Gastroesophageal sphincter (tissue), 4 donors: ENCODE data around the gene FLYWCH1. TPM values are rescaled to one million over a fixed set of nuclear protein-coding genes. Genes with fewer than 3 reads are reported as not detected.
"Not testable (repeated sequence)": the region's sequence is repeated elsewhere in the genome, so short reads cannot be mapped to it uniquely, and the experiment has no call there.

Source experiments
- ATAC-seq: fragments of 150-250 bp; one replicate; pipeline ENCODE4 v1.9.1; 2016; ENCODE audit warnings: mild to moderate bottlenecking, moderate library complexity
- H3K27ac ChIP-seq, 4 donors: fragments of 200-600 bp; sonication (generic) in 3 of 4; 1 replicate in 3 of 4; 2 replicates in 1 of 4; pipeline ENCODE4 v1.5.1; 2016 to 2019
- H3K27me3 ChIP-seq: fragments of 200-600 bp; sonication (generic); one replicate; pipeline ENCODE4 v1.5.1; 2019
- H3K36me3 ChIP-seq, 2 donors: fragments of 200-600 bp; sonication (generic); one replicate each; pipeline ENCODE4 v1.5.1; 2019; ENCODE audit warnings: control low read depth in 1 of 2
- H3K4me1 ChIP-seq, 3 donors: fragments of 200-600 bp; sonication (generic); 1 replicate in 2 of 3; 2 replicates in 1 of 3; pipeline ENCODE4 v1.5.1; 2016 to 2019; ENCODE audit warnings: control low read depth in 2 of 3
- H3K4me3 ChIP-seq, 2 donors: fragments of 200-600 bp; sonication (generic); one replicate each; pipeline ENCODE4 v1.5.1; 2019; ENCODE audit warnings: mild to moderate bottlenecking in 1 of 2, moderate library complexity in 1 of 2
- H3K9me3 ChIP-seq, 3 donors: fragments of 200-600 bp; sonication (generic); one replicate each; pipeline ENCODE4 v1.5.1; 2017 to 2019; ENCODE audit warnings: control low read depth in 2 of 3
- CTCF ChIP-seq, 4 experiments: fragments of 200-600 bp in 2 of 4; fragments of 450-650 bp in 2 of 4; sonication (generic) in 1 of 4; IDR thresholded peaks; one replicate each; pipeline ENCODE4 v1.5.1; 2017 to 2019; ENCODE audit warnings: antibody characterized with exemption in 4 of 4, mild to moderate bottlenecking in 2 of 4, moderate library complexity in 2 of 4
- EP300 ChIP-seq: sonication (generic); formaldehyde crosslinking; IDR thresholded peaks from one replicate; pipeline ENCODE4 v1.6.1; 2017; ENCODE audit warnings: antibody characterized with exemption, mild to moderate bottlenecking
- POLR2A ChIP-seq, 2 donors: fragments of 450-650 bp; IDR thresholded peaks; one replicate each; pipeline ENCODE4 v1.6.1; 2017; ENCODE audit warnings: antibody characterized with exemption in 2 of 2, mild to moderate bottlenecking in 2 of 2, moderate library complexity in 1 of 2
- POLR2AphosphoS5 ChIP-seq: sonication (generic); formaldehyde crosslinking; IDR thresholded peaks from one replicate; pipeline ENCODE4 v1.6.1; 2017; ENCODE audit warnings: antibody characterized with exemption
- WGBS, 2 donors: methylation state at CpG; one replicate each; pipeline ENCODE4 v1.1.5; 2018; ENCODE audit warnings: low coverage in 1 of 2; 5-methylcytosine and 5-hydroxymethylcytosine counted together
- total RNA-seq, 4 donors: library from RNA; depleted of rRNA; stranded (reverse); fragments of >200 nt; gene quantifications; one replicate each; pipeline ENCODE4 v1.1.0, GENCODE V29; 2016

The FLYWCH1 gene
- total RNA-seq, 4 donors from 2014 or later = 34.5 to 66.5 (median 51.2) TPM

GRCh38 chr16:2924901-2925755, 13.4 kb downstream of the FLYWCH1 start:
- WGBS, 2 donors = 59 to 65% methylated on average over 4 to 6 of the region's 42 CpGs
- no peak overlapping the region for H3K27ac ChIP-seq
- no peaks in the 10 kb centered on the region for H3K27me3 ChIP-seq
- TF ChIP-seq EP300 = no peak
- no peak for TF ChIP-seq POLR2A (IDR thresholded peaks at IDR 0.05)
- no peak for TF ChIP-seq CTCF (IDR thresholded peaks at IDR 0.05)
- no peak for TF ChIP-seq POLR2AphosphoS5
- H3K9me3 ChIP-seq = no peaks in the 10 kb centered on the region
- peaks cover 0 to 21% (median 0%) of the 10 kb centered on the region in 3 donors for H3K4me1 ChIP-seq
- peaks cover 0 to 52% of the 10 kb centered on the region in 2 donors for H3K36me3 ChIP-seq
- H3K4me3 ChIP-seq = no peak overlapping the region
- ATAC-seq = no peak

GRCh38 chr16:2925951-2926649, 14.4 kb downstream of the FLYWCH1 start:
- Histone ChIP-seq H3K4me3 (no peak overlapping the region), H3K27me3 (no peaks in the 10 kb centered on the region), H3K36me3 (peaks cover 0 to 62% of the 10 kb centered on the region in 2 donors), H3K27ac (no peak overlapping the region), H3K4me1 (peaks cover 0 to 18% (median 0%) of the 10 kb centered on the region in 3 donors), H3K9me3 (no peaks in the 10 kb centered on the region)
- no peak for ATAC-seq
- TF ChIP-seq CTCF (IDR thresholded peaks at IDR 0.05) (no peak), EP300 (no peak), POLR2AphosphoS5 (no peak), POLR2A (IDR thresholded peaks at IDR 0.05) (no peak)
- WGBS, 2 donors = 72 to 73% methylated on average over 4 to 5 of the region's 9 CpGs

GRCh38 chr16:2926650-2926999, 14.9 kb downstream of the FLYWCH1 start:
- 59 to 84% methylated on average over 5 of the region's 5 CpGs for WGBS, 2 donors
- H3K4me3 ChIP-seq = peak overlapping the region in 1 of 2 donors; percentile 27
- peak overlapping the region in 1 of 4 donors; percentile 52 for H3K27ac ChIP-seq
- peaks cover 0 to 18% (median 0%) of the 10 kb centered on the region in 3 donors for H3K4me1 ChIP-seq
- peaks cover 0 to 62% of the 10 kb centered on the region in 2 donors for H3K36me3 ChIP-seq
- TF ChIP-seq CTCF (IDR thresholded peaks at IDR 0.05) (no peak), EP300 (no peak), POLR2AphosphoS5 (no peak), POLR2A (IDR thresholded peaks at IDR 0.05) (no peak)
- H3K9me3 ChIP-seq = no peaks in the 10 kb centered on the region
- no peaks in the 10 kb centered on the region for H3K27me3 ChIP-seq
- no peak for ATAC-seq

GRCh38 chr16:2927010-2927646, 15.4 kb downstream of the FLYWCH1 start:
- TF ChIP-seq EP300 = no peak
- TF ChIP-seq POLR2A (IDR thresholded peaks at IDR 0.05) = no peak
- peak in 3 of 4 experiments; percentile 94 to 98 (median 97) for TF ChIP-seq CTCF (IDR thresholded peaks at IDR 0.05)
- peak overlapping the region in 1 of 2 donors; percentile 27 for H3K4me3 ChIP-seq
- H3K9me3 ChIP-seq = no peaks in the 10 kb centered on the region
- peaks cover 0 to 58% of the 10 kb centered on the region in 2 donors for H3K36me3 ChIP-seq
- peak; percentile 93 for ATAC-seq
- peak overlapping the region in 1 of 4 donors; percentile 52 for H3K27ac ChIP-seq
- peaks cover 0 to 18% (median 0%) of the 10 kb centered on the region in 3 donors for H3K4me1 ChIP-seq
- 8 to 9% methylated on average over 14 to 17 of the region's 19 CpGs for WGBS, 2 donors
- H3K27me3 ChIP-seq = no peaks in the 10 kb centered on the region

- not testable (repeated sequence) for ATAC-seq, H3K27ac ChIP-seq, H3K4me3 ChIP-seq, H3K27me3 ChIP-seq, H3K9me3 ChIP-seq
- 95 to 100% methylated on average over 1 to 3 of the region's 4 CpGs for WGBS, 2 donors
- Histone ChIP-seq H3K4me1 (peaks cover 0 to 18% (median 0%) of the 10 kb centered on the region in 3 donors), H3K36me3 (peaks cover 0 to 57% of the 10 kb centered on the region in 2 donors)
These were observed 16.4 kb downstream of the FLYWCH1 start for GRCh38 chr16:2928151-2928550.
